OCI-LY1 (cell line): ENCODE results near the gene GPT2.

Experiments
- EZH2 ChIP-seq: fragments of 200-600 bp; sonication (generic), shearing (Covaris generic); IDR thresholded peaks from 2 replicates; pipeline ENCODE4 v1.8.0; 2017; ENCODE audit warnings: borderline replicate concordance, mixed run types, mild to moderate bottlenecking, antibody characterized with exemption, low read length, moderate library complexity, mixed read lengths
- TF ChIP-seq, protein P1 (sequence below): fragments of 200-600 bp; sonication (generic), shearing (Covaris generic); IDR thresholded peaks from 2 replicates; pipeline ENCODE4 v1.5.1; 2017; ENCODE audit warnings: mild to moderate bottlenecking, antibody characterized with exemption, low read length, moderate library complexity, mixed read lengths

DNA sequence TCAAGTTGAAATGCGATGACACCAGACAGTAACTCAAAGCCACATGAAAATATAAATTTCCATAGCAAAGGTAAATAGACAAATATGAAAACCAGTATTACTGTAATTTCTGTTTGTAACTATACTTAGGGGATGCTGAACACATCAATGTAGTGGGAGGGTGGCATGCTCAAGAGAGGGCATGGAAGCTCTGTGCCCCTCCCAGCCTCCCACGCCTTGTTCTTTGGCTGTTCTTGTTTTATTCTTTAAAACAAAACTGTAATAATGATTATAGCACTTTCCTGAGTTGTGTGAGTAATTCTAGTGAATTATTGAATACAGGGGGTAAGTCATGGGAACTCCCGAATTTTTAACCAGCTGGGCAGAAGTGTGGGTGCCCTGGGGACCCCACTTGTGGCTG lies 11.0 kb upstream of the GPT2 start:
- no peak for TF ChIP-seq EZH2
- TF ChIP-seq, protein P1, sequence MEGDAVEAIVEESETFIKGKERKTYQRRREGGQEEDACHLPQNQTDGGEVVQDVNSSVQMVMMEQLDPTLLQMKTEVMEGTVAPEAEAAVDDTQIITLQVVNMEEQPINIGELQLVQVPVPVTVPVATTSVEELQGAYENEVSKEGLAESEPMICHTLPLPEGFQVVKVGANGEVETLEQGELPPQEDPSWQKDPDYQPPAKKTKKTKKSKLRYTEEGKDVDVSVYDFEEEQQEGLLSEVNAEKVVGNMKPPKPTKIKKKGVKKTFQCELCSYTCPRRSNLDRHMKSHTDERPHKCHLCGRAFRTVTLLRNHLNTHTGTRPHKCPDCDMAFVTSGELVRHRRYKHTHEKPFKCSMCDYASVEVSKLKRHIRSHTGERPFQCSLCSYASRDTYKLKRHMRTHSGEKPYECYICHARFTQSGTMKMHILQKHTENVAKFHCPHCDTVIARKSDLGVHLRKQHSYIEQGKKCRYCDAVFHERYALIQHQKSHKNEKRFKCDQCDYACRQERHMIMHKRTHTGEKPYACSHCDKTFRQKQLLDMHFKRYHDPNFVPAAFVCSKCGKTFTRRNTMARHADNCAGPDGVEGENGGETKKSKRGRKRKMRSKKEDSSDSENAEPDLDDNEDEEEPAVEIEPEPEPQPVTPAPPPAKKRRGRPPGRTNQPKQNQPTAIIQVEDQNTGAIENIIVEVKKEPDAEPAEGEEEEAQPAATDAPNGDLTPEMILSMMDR = no peak
